ENCODE measurements around the gene UNC13C. TPM values are rescaled to one million over a fixed set of nuclear protein-coding genes. Genes with fewer than 3 reads are reported as not detected.

The UNC13C gene
- total and polyA plus RNA-seq, 4 donors: 0.05 to 16.0 (median 0.12) TPM; not detected in 1

DNA sequence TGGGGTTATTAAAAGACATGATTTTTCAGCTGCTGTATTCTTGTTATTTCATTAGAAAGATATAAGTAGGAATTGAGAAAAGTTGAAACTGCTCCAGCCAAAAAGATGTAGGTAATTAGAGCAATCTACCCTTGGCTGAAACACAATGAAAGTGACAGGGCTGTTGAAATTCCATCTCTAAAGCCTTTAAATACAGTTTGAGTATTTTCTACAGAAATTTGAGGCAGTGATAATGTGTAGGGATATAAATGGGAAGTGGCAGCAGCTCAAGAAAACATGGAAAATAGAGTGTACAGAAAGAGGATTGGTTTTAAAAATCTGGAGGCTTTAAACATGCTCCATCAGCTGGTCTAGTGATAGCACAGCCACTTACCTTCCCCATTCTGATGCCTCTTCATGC lies 22.8 kb upstream of the UNC13C start:
- Histone ChIP-seq H3K4me1 (ENCODE audit: control insufficient read depth in 5 of 5, insufficient read depth in 5 of 5, low read length in 5 of 5) (peaks cover 0 to under 1% (median 0%) of the 10 kb centered on the region in 5 donors), H3K27me3 (ENCODE audit: control insufficient read depth in 3 of 3, insufficient read depth in 3 of 3, low read length in 2 of 3) (no peaks in the 10 kb centered on the region), H3K36me3 (ENCODE audit: control insufficient read depth in 4 of 4, insufficient read depth in 4 of 4, low read length in 4 of 4) (no peaks in the 10 kb centered on the region), H3K4me3 (no peak overlapping the region), H3K27ac (ENCODE audit: low read depth in 1 of 2, low read length in 1 of 2) (no peak overlapping the region), H3K9ac (ENCODE audit: insufficient read depth in 1 of 2, low read length in 2 of 2) (no peak overlapping the region), H3K9me3 (ENCODE audit: control insufficient read depth in 4 of 4, insufficient read depth in 3 of 4, low read length in 3 of 4) (peaks cover 0 to 1% (median 0%) of the 10 kb centered on the region in 4 donors)
- peak in 2 of 3 donors; percentile 51 to 74 for DNase-seq
- ATAC-seq (ENCODE audit: insufficient read depth, low FRiP score): no peak
- TF ChIP-seq, protein P1, sequence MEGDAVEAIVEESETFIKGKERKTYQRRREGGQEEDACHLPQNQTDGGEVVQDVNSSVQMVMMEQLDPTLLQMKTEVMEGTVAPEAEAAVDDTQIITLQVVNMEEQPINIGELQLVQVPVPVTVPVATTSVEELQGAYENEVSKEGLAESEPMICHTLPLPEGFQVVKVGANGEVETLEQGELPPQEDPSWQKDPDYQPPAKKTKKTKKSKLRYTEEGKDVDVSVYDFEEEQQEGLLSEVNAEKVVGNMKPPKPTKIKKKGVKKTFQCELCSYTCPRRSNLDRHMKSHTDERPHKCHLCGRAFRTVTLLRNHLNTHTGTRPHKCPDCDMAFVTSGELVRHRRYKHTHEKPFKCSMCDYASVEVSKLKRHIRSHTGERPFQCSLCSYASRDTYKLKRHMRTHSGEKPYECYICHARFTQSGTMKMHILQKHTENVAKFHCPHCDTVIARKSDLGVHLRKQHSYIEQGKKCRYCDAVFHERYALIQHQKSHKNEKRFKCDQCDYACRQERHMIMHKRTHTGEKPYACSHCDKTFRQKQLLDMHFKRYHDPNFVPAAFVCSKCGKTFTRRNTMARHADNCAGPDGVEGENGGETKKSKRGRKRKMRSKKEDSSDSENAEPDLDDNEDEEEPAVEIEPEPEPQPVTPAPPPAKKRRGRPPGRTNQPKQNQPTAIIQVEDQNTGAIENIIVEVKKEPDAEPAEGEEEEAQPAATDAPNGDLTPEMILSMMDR (IDR thresholded peaks at IDR 0.05; ENCODE audit: control extremely low read depth, extremely low read depth): no peak

DNA sequence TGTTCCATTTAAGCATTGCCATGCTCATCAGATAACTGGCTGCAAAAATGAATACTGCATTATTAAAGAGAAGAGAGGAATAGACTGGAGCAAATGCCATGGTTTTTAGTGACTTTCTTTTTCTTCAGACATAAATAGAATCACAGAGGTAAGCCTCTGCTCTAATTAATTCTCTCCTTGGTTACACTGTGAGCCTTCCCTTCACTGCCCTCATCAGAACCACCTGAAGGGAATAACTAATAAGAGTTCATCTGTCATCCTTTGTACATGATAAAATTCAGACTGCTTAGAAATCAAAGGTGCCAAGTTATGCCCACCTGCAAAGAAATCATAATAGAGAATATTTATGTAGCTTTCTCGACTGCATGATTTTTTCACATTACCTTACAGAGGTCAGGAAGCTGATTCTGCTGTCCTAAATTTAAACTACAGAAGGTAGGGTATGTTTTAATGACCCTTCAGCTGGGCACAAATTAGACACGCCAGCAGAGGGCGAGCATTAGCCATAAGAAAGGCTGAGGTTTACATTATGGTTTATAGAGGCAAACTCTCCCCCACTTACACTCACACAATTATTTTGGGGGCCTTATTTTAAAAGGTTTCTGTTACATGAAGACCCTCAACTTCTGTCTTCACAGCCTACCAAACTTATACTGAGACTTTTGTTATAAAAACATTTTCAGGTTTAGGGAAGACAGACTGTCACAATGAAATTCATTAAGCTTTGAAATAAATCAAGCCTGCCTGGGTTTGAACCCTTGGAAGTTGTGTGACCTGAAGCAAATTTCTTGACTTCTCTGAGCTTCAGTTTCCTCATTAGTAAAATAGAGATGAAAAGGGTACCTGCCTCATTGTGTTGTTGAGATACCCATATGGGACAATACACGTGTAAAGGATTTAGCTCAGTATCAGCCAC lies 15.3 kb upstream of the UNC13C start:
- Histone ChIP-seq H3K9me3 (ENCODE audit: control insufficient read depth in 4 of 4, insufficient read depth in 3 of 4, low read length in 3 of 4) (no peaks in the 10 kb centered on the region), H3K36me3 (ENCODE audit: control insufficient read depth in 4 of 4, insufficient read depth in 4 of 4, low read length in 4 of 4) (no peaks in the 10 kb centered on the region), H3K4me3 (no peak overlapping the region), H3K9ac (ENCODE audit: insufficient read depth in 1 of 2, low read length in 2 of 2) (no peak overlapping the region), H3K27ac (ENCODE audit: low read depth in 1 of 2, low read length in 1 of 2) (no peak overlapping the region), H3K27me3 (ENCODE audit: control insufficient read depth in 3 of 3, insufficient read depth in 3 of 3, low read length in 2 of 3) (no peaks in the 10 kb centered on the region), H3K4me1 (ENCODE audit: control insufficient read depth in 5 of 5, insufficient read depth in 5 of 5, low read length in 5 of 5) (peaks cover 0 to 7% (median 0%) of the 10 kb centered on the region in 5 donors)
- DNase-seq (peak; percentile 35 to 69 (median 40)), ATAC-seq (ENCODE audit: insufficient read depth, low FRiP score) (no peak)
- WGBS, 2 donors: 26 to 29% methylated on average over 4 of the region's 4 CpGs
- TF ChIP-seq, protein P1 (IDR thresholded peaks at IDR 0.05; ENCODE audit: control extremely low read depth, extremely low read depth): peak; percentile 4

DNA sequence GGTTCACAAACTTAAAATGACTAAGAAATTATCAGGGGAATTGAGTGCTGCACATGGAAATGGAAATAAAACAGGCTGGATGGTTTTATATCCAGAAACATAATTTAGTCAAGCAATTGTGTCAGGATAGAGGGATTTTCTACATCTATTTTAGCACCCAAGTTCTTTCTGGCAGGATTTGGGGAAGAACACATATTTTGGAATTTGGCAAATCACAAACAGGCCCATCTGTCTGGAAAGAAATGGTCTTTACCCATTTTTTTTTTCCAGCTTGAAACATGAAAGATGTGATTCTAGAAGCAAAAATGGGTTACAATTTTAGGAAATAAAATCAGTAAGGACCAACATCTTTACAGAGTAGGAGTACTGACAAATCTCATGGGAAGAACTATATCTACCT lies 14.4 kb upstream of the UNC13C start:
- ATAC-seq (ENCODE audit: insufficient read depth, low FRiP score): no peak
- no peak for DNase-seq
- H3K4me1 ChIP-seq (ENCODE audit: control insufficient read depth in 5 of 5, insufficient read depth in 5 of 5, low read length in 5 of 5): peaks cover 0 to 10% (median 0%) of the 10 kb centered on the region in 5 donors
- no peaks in the 10 kb centered on the region for H3K27me3 ChIP-seq (ENCODE audit: control insufficient read depth in 3 of 3, insufficient read depth in 3 of 3, low read length in 2 of 3)
- H3K9ac ChIP-seq (ENCODE audit: insufficient read depth in 1 of 2, low read length in 2 of 2): no peak overlapping the region
- H3K36me3 ChIP-seq (ENCODE audit: control insufficient read depth in 4 of 4, insufficient read depth in 4 of 4, low read length in 4 of 4): no peaks in the 10 kb centered on the region
- no peak overlapping the region for H3K27ac ChIP-seq (ENCODE audit: low read depth in 1 of 2, low read length in 1 of 2)
- H3K9me3 ChIP-seq (ENCODE audit: control insufficient read depth in 4 of 4, insufficient read depth in 3 of 4, low read length in 3 of 4): no peaks in the 10 kb centered on the region
- TF ChIP-seq, protein P1 (IDR thresholded peaks at IDR 0.05; ENCODE audit: control extremely low read depth, extremely low read depth): no peak
- H3K4me3 ChIP-seq: no peak overlapping the region

All from lung (tissue), 12 donors.